GM12872 (cell line): ENCODE measurements around the gene PARVB.

ENCODE experiments used
- TF ChIP-seq, protein P1 (sequence below): IDR thresholded peaks from 3 replicates; pipeline ENCODE4 v1.5.1; 2011; ENCODE audit warnings: low read depth, mild to moderate bottlenecking, low read length, moderate library complexity; ENCODE audit not compliant: insufficient read depth

The PARVB gene

DNA sequence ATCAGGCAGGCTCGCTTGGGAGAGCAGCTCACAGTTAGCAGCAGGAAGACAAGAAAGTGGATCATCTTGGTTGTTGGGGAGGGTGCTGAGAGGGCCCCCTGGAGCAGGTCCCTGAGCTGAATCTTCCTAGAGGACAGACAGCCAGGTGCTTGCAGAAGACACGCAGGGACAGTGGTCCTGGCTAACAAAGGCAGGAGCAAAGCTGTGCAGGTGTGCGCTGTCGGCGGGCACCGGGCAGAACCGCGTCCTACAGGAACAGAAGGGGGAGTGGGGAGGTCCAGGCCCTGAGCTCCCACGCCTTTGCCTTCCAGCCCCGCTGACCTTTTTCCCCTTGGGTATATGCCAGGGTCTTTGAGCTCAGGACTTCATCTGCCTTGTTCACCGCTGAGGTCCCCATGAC is 30.1 kb upstream of the PARVB start:
- TF ChIP-seq, protein P1, sequence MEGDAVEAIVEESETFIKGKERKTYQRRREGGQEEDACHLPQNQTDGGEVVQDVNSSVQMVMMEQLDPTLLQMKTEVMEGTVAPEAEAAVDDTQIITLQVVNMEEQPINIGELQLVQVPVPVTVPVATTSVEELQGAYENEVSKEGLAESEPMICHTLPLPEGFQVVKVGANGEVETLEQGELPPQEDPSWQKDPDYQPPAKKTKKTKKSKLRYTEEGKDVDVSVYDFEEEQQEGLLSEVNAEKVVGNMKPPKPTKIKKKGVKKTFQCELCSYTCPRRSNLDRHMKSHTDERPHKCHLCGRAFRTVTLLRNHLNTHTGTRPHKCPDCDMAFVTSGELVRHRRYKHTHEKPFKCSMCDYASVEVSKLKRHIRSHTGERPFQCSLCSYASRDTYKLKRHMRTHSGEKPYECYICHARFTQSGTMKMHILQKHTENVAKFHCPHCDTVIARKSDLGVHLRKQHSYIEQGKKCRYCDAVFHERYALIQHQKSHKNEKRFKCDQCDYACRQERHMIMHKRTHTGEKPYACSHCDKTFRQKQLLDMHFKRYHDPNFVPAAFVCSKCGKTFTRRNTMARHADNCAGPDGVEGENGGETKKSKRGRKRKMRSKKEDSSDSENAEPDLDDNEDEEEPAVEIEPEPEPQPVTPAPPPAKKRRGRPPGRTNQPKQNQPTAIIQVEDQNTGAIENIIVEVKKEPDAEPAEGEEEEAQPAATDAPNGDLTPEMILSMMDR, result no peak

DNA sequence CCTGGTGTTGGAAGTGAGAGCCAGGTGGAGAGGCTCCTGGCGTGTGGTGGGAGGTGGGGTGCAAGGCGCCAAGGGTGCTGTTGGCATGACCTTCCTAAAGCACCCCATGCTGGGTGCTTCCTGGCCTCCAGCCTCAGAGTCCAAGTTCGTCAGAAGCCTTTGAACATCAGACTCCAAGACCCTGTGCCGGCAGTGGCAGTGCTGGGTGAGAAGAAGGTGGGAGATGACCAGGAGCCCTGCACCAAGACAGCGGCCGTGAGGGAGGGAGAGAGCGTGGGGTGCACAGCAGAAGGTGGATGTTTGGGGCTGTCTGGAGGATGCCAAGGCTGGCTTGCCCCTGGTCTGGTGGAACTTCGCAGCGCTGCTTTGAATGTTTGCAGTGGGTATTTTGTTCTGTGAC is 29.7 kb upstream of the PARVB start:
- TF ChIP-seq, protein P1, result no peak

DNA sequence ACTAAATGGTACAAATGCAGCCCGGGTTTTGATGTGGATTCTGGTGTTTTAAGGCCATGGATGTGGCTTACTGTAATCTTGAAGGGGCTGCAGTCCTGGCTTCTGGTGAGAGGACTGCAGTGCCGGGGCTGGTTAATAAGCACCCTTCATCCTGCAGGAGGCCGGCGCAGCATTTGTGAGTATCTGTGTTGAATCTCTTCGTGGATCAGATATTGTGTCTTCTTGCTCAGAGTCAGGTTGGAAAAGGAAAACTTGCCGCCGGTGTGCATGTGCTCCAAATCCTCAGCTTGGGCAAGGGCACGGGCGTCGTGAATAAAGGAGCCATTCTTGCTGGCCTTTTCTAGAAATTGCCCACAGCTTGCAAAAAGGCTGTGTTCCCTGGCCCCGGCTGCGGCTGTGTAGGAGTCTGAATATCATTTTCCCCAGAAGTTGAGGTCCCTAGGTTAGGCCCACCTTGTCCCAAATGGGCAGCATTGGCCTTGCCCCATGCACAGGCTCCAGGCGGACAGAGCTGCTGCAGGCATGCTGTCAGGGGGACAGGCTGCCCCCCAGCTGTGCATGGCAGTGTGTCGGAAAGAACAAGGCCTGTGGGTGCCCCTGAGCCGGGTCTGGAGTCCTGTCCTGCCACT is 28.9 kb upstream of the PARVB start:
- TF ChIP-seq, protein P1, result no peak

DNA sequence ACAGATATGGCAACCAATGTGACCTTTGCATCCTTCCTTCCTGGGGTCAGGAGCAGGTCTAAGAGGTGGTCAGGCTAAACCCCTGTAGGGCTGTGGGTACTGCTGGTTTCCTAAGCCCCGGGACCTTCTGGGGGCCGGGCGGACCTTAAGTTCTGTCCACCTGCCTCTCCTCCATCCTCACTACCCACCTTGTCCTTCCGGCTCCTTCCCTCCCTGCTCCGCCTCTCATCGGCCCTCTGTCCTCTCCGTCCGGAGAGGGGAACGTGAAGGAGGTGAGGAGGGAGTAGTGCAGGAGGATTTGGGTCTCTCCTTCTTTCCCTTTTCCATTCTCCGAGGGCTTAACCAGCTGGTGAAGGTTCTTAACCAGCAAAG is 28.3 kb upstream of the PARVB start:
- TF ChIP-seq, protein P1, result no peak

DNA sequence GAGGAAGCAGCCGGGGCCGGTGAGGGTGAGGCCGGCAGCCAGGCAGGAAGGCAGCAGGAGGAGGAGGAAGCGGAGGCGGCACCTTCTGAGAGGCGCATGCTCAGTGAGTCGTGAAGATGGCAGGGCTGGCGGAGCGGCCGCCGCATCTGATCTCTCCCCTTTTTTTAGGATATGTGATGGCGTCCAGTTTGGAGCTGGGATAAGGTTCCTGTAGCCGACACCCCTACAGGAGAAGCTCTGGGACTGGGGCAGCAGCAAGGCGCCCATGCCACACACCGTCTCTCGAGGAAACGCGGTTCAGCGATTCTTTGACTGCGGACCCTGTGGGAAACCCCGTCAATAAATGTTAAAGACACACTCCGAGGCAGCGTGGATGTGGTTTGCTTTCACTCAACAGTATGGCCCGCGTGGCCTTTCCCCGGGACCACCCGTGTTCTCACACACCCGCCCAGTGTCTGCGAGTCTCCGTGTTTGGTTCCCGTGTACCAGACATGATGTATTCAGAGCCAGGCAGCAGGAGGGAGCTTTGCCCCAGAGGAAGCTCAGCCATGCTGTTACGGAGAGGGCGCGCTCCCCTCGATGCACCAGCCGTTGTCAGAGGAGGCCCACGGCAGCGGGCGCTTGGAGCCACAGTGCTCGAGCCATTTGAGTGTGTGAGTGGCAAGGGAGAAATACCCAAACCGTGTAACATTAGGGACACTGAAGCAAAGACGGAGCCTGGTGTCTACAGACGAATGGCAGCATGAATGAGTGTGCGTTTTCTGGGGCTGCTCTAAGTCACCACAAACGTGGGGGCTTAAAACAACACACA is 27.7 kb upstream of the PARVB start:
- TF ChIP-seq, protein P1, result no peak

DNA sequence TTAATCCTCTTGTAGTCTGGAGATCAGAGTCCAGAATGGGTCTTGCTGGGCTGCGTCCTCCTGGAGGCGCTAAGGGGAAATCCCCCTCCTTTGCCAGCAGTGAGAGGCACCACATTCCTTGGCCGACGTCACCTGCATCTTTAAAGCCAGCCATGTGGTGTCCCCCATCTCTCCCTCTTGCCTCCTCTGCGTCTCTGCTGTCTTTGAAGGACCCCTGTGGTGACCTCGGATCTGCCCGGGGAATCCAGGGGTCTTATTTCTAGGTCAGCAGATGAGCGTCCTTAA is 27.2 kb upstream of the PARVB start:
- TF ChIP-seq, protein P1, result no peak

DNA sequence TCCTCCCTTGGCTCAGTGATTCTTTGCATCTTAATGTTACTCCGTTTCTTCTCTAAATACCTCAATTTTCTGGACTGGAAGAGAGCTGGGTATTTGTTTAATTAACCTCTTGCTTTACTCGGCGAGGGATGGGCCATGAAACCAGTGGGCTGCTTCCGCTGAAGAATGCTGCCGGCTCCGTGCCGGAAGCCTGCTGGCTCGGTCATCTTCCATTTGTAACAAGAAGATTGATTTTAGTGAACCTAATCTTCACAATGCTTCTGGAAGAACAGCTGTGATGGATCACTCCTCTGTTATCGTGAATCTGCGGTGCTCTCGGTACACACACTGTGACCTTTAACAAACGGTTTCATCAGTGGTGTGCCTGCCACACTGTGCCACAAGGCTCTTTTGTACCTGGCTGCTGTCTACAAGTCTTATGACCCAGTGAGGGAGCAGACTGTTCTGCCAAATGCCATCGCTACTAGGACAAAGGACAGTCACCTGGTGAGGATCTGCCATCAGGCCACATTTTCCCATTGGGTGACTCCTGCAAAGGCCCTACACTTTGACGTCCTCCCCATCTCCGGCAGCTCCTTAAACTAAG is 25.3 kb upstream of the PARVB start:
- TF ChIP-seq, protein P1, result no peak
